ENCODE data around the gene HOMER2.

DNA sequence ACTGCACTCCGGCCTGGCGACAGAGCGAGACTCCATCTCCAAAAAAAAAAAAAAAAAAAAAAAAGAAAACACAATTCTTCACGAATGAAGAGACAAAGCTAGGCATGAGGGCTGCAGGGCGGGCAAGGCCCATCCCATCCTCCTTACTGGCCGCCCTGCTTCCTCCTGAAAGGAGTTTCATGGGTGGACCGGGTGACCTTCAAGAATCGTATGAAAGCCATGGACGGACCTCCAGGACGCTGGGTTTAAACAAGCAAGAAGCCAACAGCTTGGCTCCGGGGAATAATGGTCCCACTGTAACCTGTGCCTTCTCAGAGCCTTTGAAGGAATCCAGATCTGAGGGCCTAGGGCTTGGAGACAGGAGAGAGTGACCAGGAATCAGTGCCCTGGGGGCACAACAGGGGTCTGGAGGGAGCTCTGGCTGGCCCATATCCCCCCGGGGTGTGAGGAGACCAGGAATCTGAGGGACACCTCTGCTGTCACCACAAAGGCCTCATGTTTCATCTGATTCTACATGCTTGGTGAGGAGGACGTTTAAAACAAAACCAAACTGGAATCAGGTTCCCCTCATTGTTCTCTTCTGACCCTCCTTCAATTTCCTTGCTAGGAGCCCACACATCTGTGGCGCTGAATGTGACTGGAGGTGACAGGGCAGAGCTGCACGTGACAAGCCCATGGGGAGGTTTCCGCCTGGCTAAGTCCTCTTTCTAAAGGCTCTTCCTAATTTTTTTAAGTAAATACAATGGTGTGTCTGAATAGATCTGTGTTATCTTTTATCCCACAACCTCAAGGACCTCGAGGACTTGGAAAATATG, 97.0 kb downstream of the HOMER2 start:
- TF ChIP-seq ZFP69B (tag by site-specific recombination; IDR thresholded peaks at IDR 0.05): no peak
- TF ChIP-seq ZNF132 (tag by site-specific recombination; IDR thresholded peaks at IDR 0.05; ENCODE audit: borderline replicate concordance): no peak
- no peak for TF ChIP-seq ZNF324 (tag by site-specific recombination; IDR thresholded peaks at IDR 0.05)
- no peak for TF ChIP-seq ZNF16 (tag by site-specific recombination; IDR thresholded peaks at IDR 0.05; ENCODE audit: low read depth)
- no peak for TF ChIP-seq ZNF114 (tag by site-specific recombination; IDR thresholded peaks at IDR 0.05)
- TF ChIP-seq ZNF660 (tag by site-specific recombination; IDR thresholded peaks at IDR 0.05): no peak
- no peak for TF ChIP-seq REST (tag by site-specific recombination; IDR thresholded peaks at IDR 0.05)
- TF ChIP-seq, protein P1, sequence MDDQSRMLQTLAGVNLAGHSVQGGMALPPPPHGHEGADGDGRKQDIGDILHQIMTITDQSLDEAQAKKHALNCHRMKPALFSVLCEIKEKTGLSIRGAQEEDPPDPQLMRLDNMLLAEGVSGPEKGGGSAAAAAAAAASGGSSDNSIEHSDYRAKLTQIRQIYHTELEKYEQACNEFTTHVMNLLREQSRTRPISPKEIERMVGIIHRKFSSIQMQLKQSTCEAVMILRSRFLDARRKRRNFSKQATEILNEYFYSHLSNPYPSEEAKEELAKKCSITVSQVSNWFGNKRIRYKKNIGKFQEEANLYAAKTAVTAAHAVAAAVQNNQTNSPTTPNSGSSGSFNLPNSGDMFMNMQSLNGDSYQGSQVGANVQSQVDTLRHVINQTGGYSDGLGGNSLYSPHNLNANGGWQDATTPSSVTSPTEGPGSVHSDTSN (CRISPR knock-in tag; IDR thresholded peaks at IDR 0.05): no peak
- TF ChIP-seq ZNF2 (tag by site-specific recombination; IDR thresholded peaks at IDR 0.05): no peak
- TF ChIP-seq ZBTB49 (tag by site-specific recombination; IDR thresholded peaks at IDR 0.05; ENCODE audit: low read depth): no peak
- TF ChIP-seq, protein P2, sequence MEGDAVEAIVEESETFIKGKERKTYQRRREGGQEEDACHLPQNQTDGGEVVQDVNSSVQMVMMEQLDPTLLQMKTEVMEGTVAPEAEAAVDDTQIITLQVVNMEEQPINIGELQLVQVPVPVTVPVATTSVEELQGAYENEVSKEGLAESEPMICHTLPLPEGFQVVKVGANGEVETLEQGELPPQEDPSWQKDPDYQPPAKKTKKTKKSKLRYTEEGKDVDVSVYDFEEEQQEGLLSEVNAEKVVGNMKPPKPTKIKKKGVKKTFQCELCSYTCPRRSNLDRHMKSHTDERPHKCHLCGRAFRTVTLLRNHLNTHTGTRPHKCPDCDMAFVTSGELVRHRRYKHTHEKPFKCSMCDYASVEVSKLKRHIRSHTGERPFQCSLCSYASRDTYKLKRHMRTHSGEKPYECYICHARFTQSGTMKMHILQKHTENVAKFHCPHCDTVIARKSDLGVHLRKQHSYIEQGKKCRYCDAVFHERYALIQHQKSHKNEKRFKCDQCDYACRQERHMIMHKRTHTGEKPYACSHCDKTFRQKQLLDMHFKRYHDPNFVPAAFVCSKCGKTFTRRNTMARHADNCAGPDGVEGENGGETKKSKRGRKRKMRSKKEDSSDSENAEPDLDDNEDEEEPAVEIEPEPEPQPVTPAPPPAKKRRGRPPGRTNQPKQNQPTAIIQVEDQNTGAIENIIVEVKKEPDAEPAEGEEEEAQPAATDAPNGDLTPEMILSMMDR (tag by site-specific recombination; IDR thresholded peaks at IDR 0.05): no peak
- TF ChIP-seq ZNF121 (tag by site-specific recombination; IDR thresholded peaks at IDR 0.05): no peak
- TF ChIP-seq ZSCAN16 (tag by site-specific recombination; IDR thresholded peaks at IDR 0.05): no peak
- TF ChIP-seq ZNF140 (tag by site-specific recombination; IDR thresholded peaks at IDR 0.05): no peak

Data from HEK293 (cell line).